HS-5 (cell line): ENCODE results near the gene HOXB5.

Experiments
- DNase-seq: peaks from one replicate; pipeline ENCODE4 v3.0.0-alpha.2; 2012; ENCODE audit warnings: low read depth

HOXB5 gene

GRCh38 chr17:48615963-48616716 lies 22.6 kb upstream of the HOXB5 start:
- no peak for DNase-seq

GRCh38 chr17:48615047-48615962 lies 21.7 kb upstream of the HOXB5 start, which contains the start of gene HOXB8:
Gene HOXB8 (minus strand): TSS chr17:48615292. CDS start chr17:48614704, 588 bp downstream.
- no peak for DNase-seq

- no peak for DNase-seq
Observed at GRCh38 chr17:48613862-48614694, 20.5 kb upstream of the HOXB5 start.

- DNase-seq: no peak
Observed at GRCh38 chr17:48612854-48613691, 19.5 kb upstream of the HOXB5 start.

GRCh38 chr17:48612456-48612853 lies 18.9 kb upstream of the HOXB5 start:
- no peak for DNase-seq

- DNase-seq: no peak
Observed at GRCh38 chr17:48611681-48612455, 18.3 kb upstream of the HOXB5 start.

- DNase-seq: no peak
Observed at GRCh38 chr17:48611213-48611612, 17.6 kb upstream of the HOXB5 start.

GRCh38 chr17:48610282-48611211 lies 17.0 kb upstream of the HOXB5 start, which contains the start of gene HOXB7:
Gene HOXB7 (minus strand): TSS chr17:48611017. CDS start chr17:48610918, 99 bp downstream.
- no peak for DNase-seq

- DNase-seq: no peak
Observed at GRCh38 chr17:48609759-48610281, 16.2 kb upstream of the HOXB5 start.

GRCh38 chr17:48609033-48609432 lies 15.5 kb upstream of the HOXB5 start:
- DNase-seq: no peak

GRCh38 chr17:48608494-48608834 lies 14.9 kb upstream of the HOXB5 start:
- no peak for DNase-seq

GRCh38 chr17:48606892-48607614 lies 13.5 kb upstream of the HOXB5 start:
- DNase-seq: no peak

- DNase-seq: no peak
Observed at GRCh38 chr17:48605991-48606891, 12.7 kb upstream of the HOXB5 start.

- DNase-seq: no peak
Observed at GRCh38 chr17:48605409-48605919, 11.9 kb upstream of the HOXB5 start.

GRCh38 chr17:48604770-48605329 lies 11.3 kb upstream of the HOXB5 start, which contains the start of gene HOXB6:
Gene HOXB6 (minus strand): TSS chr17:48604986. CDS start chr17:48598150, 6,836 bp downstream.
- DNase-seq: no peak

GRCh38 chr17:48603959-48604769 lies 10.6 kb upstream of the HOXB5 start:
- no peak for DNase-seq
